ENCODE results near the gene PRDM4. TPM values are rescaled to one million over a fixed set of nuclear protein-coding genes. Genes with fewer than 3 reads are reported as not detected.

Gene PRDM4
- total RNA-seq, 1 donor = 39.1 TPM

- TF ChIP-seq CTCF (IDR thresholded peaks at IDR 0.05; ENCODE audit: extremely low read depth, low read depth, low read length) = no peak
- no peaks in the 10 kb centered on the region for H3K9me3 ChIP-seq (ENCODE audit: low read depth, low read length)
- no peak overlapping the region for H2AFZ ChIP-seq (ENCODE audit: low read length)
- no peaks in the 10 kb centered on the region for H3K79me2 ChIP-seq (ENCODE audit: insufficient read depth, low read length)
- H3K36me3 ChIP-seq (ENCODE audit: insufficient read depth, low read length) = no peaks in the 10 kb centered on the region
- H4K20me1 ChIP-seq (ENCODE audit: insufficient read depth, low read length) = no peaks in the 10 kb centered on the region
- peaks cover 4% of the 10 kb centered on the region for H3K27me3 ChIP-seq (ENCODE audit: insufficient read depth, low read length)
- H3K27ac ChIP-seq (ENCODE audit: low read depth, low read length) = no peak overlapping the region
- H3K4me2 ChIP-seq (ENCODE audit: insufficient read depth, low read length) = no peak overlapping the region
- H3K4me3 ChIP-seq (ENCODE audit: insufficient read depth, low read length) = no peak overlapping the region
- DNase-seq (ENCODE audit: insufficient read length, low spot score, missing footprints) = no peak
- no peaks in the 10 kb centered on the region for H3K4me1 ChIP-seq (ENCODE audit: insufficient read depth, low read length)
These were observed 27.9 kb upstream of the PRDM4 start for GRCh38 chr12:107788690-107789458.

- Histone ChIP-seq H3K79me2 (ENCODE audit: insufficient read depth, low read length) (no peaks in the 10 kb centered on the region), H3K27ac (ENCODE audit: low read depth, low read length) (no peak overlapping the region), H3K4me2 (ENCODE audit: insufficient read depth, low read length) (no peak overlapping the region), H3K27me3 (ENCODE audit: insufficient read depth, low read length) (peaks cover 4% of the 10 kb centered on the region), H3K9me3 (ENCODE audit: low read depth, low read length) (no peaks in the 10 kb centered on the region), H2AFZ (ENCODE audit: low read length) (no peak overlapping the region), H3K4me1 (ENCODE audit: insufficient read depth, low read length) (no peaks in the 10 kb centered on the region), H4K20me1 (ENCODE audit: insufficient read depth, low read length) (no peaks in the 10 kb centered on the region), H3K36me3 (ENCODE audit: insufficient read depth, low read length) (no peaks in the 10 kb centered on the region), H3K4me3 (ENCODE audit: insufficient read depth, low read length) (no peak overlapping the region)
- no peak for TF ChIP-seq CTCF (IDR thresholded peaks at IDR 0.05; ENCODE audit: extremely low read depth, low read depth, low read length)
- no peak for DNase-seq (ENCODE audit: insufficient read length, low spot score, missing footprints)
These were observed 27.3 kb upstream of the PRDM4 start for GRCh38 chr12:107788281-107788680.

GRCh38 chr12:107783406-107784376, 22.8 kb upstream of the PRDM4 start:
- no peak overlapping the region for H3K27ac ChIP-seq (ENCODE audit: low read depth, low read length)
- no peak overlapping the region for H2AFZ ChIP-seq (ENCODE audit: low read length)
- H3K79me2 ChIP-seq (ENCODE audit: insufficient read depth, low read length) = no peaks in the 10 kb centered on the region
- H3K4me3 ChIP-seq (ENCODE audit: insufficient read depth, low read length) = no peak overlapping the region
- H3K4me2 ChIP-seq (ENCODE audit: insufficient read depth, low read length) = no peak overlapping the region
- H3K9me3 ChIP-seq (ENCODE audit: low read depth, low read length) = no peaks in the 10 kb centered on the region
- no peaks in the 10 kb centered on the region for H3K36me3 ChIP-seq (ENCODE audit: insufficient read depth, low read length)
- H3K4me1 ChIP-seq (ENCODE audit: insufficient read depth, low read length) = no peaks in the 10 kb centered on the region
- no peak for TF ChIP-seq CTCF (IDR thresholded peaks at IDR 0.05; ENCODE audit: extremely low read depth, low read depth, low read length)
- no peaks in the 10 kb centered on the region for H4K20me1 ChIP-seq (ENCODE audit: insufficient read depth, low read length)
- no peak for DNase-seq (ENCODE audit: insufficient read length, low spot score, missing footprints)
- H3K27me3 ChIP-seq (ENCODE audit: insufficient read depth, low read length) = peaks cover under 1% of the 10 kb centered on the region

- no peak for DNase-seq (ENCODE audit: insufficient read length, low spot score, missing footprints)
- Histone ChIP-seq H3K4me2 (ENCODE audit: insufficient read depth, low read length) (no peak overlapping the region), H3K27me3 (ENCODE audit: insufficient read depth, low read length) (peaks cover 2% of the 10 kb centered on the region), H3K9me3 (ENCODE audit: low read depth, low read length) (no peaks in the 10 kb centered on the region), H3K4me1 (ENCODE audit: insufficient read depth, low read length) (no peaks in the 10 kb centered on the region), H3K4me3 (ENCODE audit: insufficient read depth, low read length) (no peak overlapping the region), H4K20me1 (ENCODE audit: insufficient read depth, low read length) (no peaks in the 10 kb centered on the region), H3K27ac (ENCODE audit: low read depth, low read length) (no peak overlapping the region), H3K36me3 (ENCODE audit: insufficient read depth, low read length) (no peaks in the 10 kb centered on the region), H3K79me2 (ENCODE audit: insufficient read depth, low read length) (no peaks in the 10 kb centered on the region), H2AFZ (ENCODE audit: low read length) (no peak overlapping the region)
- no peak for TF ChIP-seq CTCF (IDR thresholded peaks at IDR 0.05; ENCODE audit: extremely low read depth, low read depth, low read length)
These were observed 21.1 kb upstream of the PRDM4 start for GRCh38 chr12:107782067-107782466.
